K562 (cell line): ENCODE data around the gene CEBPB. TPM values are rescaled to one million over a fixed set of nuclear protein-coding genes. Genes with fewer than 3 reads are reported as not detected.

Source experiments
- ATAC-seq: fragments of 200-7000 bp; cut with Tn5 transposase; 3 replicates; pipeline ENCODE4 v1.9.1; 2020; ENCODE audit warnings: moderate library complexity
- BruUV-seq: library from RNA; stranded (reverse); fragments of 400-500 nt; replicated peaks from 2 replicates; lab custom pipeline; 2021; lab: Mats Ljungman, UMichigan
- CTCF ChIA-PET: fragments of 300-600 bp; formaldehyde crosslinking; extraction: SDS; loops from one replicate; lab custom pipeline; 2021; ENCODE audit warnings: low intra/inter-chr PET ratio; lab: Yijun Ruan, JAX
- POLR2A ChIA-PET: fragments of 300-600, 350-650 bp; sonication (Branson Sonifier 250); formaldehyde crosslinking; extraction: SDS; loops from one replicate; lab custom pipeline; 2021; ENCODE audit warnings: antibody characterized with exemption, inconsistent platforms; lab: Yijun Ruan, JAX
- DNase-seq, 4 experiments: peaks; one replicate each; pipeline versions ENCODE4 v3.0.0 to v3.0.0-alpha.2; 2011 to 2018; ENCODE audit warnings: low spot score in 3 of 4, mixed read lengths in 3 of 4; ENCODE audit errors: extremely low read depth in 1 of 4
- FAIRE-seq: peaks from 2 replicates; lab custom pipeline; 2011; peaks lifted over from hg19 to GRCh38; lab: Jason Lieb, UNC
- H2AFZ ChIP-seq: 2 replicates; pipeline ENCODE4 v1.6.0; 2011; ENCODE audit warnings: low read depth, low read length, control low read depth, inconsistent platforms
- H3K27ac ChIP-seq: fragments of 200-600 bp; 3 replicates; pipeline ENCODE4 v1.8.0; 2011; ENCODE audit warnings: low read depth, mild to moderate bottlenecking, control low read depth, inconsistent platforms, low read length, moderate library complexity, mixed read lengths; ENCODE audit errors: extremely low read depth
- H3K27me3 ChIP-seq, 2 experiments: fragments of 300-600 bp in 1 of 2; 2 replicates in 1 of 2; 3 replicates in 1 of 2; pipeline versions ENCODE4 v1.6.0 to v1.8.0; 2011; ENCODE audit warnings: inconsistent platforms in 2 of 2, low read length in 2 of 2, mild to moderate bottlenecking in 1 of 2, mixed read lengths in 1 of 2, moderate library complexity in 1 of 2; ENCODE audit not compliant: control insufficient read depth in 2 of 2, insufficient read depth in 2 of 2
- H3K36me3 ChIP-seq: fragments of 300-600 bp; 3 replicates; pipeline ENCODE4 v1.8.0; 2011; ENCODE audit warnings: mild to moderate bottlenecking, low read length, inconsistent platforms; ENCODE audit not compliant: control insufficient read depth, insufficient read depth
- H3K4me1 ChIP-seq, 2 experiments: fragments of 200-600 bp in 1 of 2; replicated peaks in 1 of 2; 2 replicates in 1 of 2; 3 replicates in 1 of 2; pipeline versions ENCODE4 v1.5.1 to v1.8.0; 2011; ENCODE audit warnings: inconsistent platforms in 2 of 2, low read length in 2 of 2, mild to moderate bottlenecking in 1 of 2, mixed read lengths in 1 of 2, moderate library complexity in 1 of 2; ENCODE audit not compliant: control insufficient read depth in 2 of 2, insufficient read depth in 2 of 2
- H3K4me2 ChIP-seq: 2 replicates; pipeline ENCODE4 v1.6.1; 2011; ENCODE audit warnings: low read length, control low read depth, inconsistent platforms, mixed read lengths; ENCODE audit not compliant: insufficient read depth
- H3K4me3 ChIP-seq: fragments of 200-600 bp; sonication (generic), shearing (Covaris generic); 2 replicates; pipeline ENCODE4 v1.5.1; 2016; ENCODE audit warnings: control low read depth, inconsistent platforms
- H3K79me2 ChIP-seq: fragments of 200-600 bp; 3 replicates; pipeline ENCODE4 v1.8.0; 2011; ENCODE audit warnings: low read length, inconsistent platforms; ENCODE audit not compliant: control insufficient read depth, insufficient read depth
- H3K9ac ChIP-seq, 2 experiments: 2 replicates each; pipeline versions ENCODE4 v1.6.0 to v1.6.1; 2011; ENCODE audit warnings: low read depth in 2 of 2, low read length in 2 of 2, control low read depth in 1 of 2, inconsistent platforms in 1 of 2, mild to moderate bottlenecking in 1 of 2, mixed read lengths in 1 of 2; ENCODE audit not compliant: insufficient read depth in 1 of 2
- H3K9me1 ChIP-seq: one replicate; pipeline ENCODE4 v1.6.0; 2011; ENCODE audit warnings: inconsistent platforms, mild to moderate bottlenecking, low read length, moderate library complexity; ENCODE audit not compliant: control insufficient read depth, insufficient read depth
- H3K9me3 ChIP-seq: replicated peaks from 2 replicates; pipeline ENCODE4 v1.5.1; 2011; ENCODE audit warnings: low read depth, low read length, inconsistent platforms; ENCODE audit not compliant: control insufficient read depth, insufficient read depth
- H4K20me1 ChIP-seq: replicated peaks from 2 replicates; pipeline ENCODE4 v1.6.1; 2011; ENCODE audit warnings: low read length, inconsistent platforms, mixed read lengths; ENCODE audit not compliant: control insufficient read depth, insufficient read depth
- ARID1B ChIP-seq: fragments of 450-650 bp; IDR thresholded peaks from 2 replicates; pipeline ENCODE4 v1.6.1; 2016; ENCODE audit warnings: antibody characterized with exemption, mild to moderate bottlenecking, inconsistent platforms
- ATF7 ChIP-seq: fragments of 450-650 bp; IDR thresholded peaks from 2 replicates; pipeline ENCODE4 v1.7.1; 2014; ENCODE audit warnings: mild to moderate bottlenecking, moderate library complexity
- BCL6 ChIP-seq: fragments of 250-450 bp; sonication (Bioruptor Pico); IDR thresholded peaks from 2 replicates; pipeline ENCODE4 v1.4.0; 2020
- BRF1 ChIP-seq: IDR thresholded peaks from 3 replicates; pipeline ENCODE4 v1.6.1; 2011; ENCODE audit warnings: borderline replicate concordance, mild to moderate bottlenecking; ENCODE audit not compliant: insufficient read length; ENCODE audit errors: extremely low read depth
- CTBP1 ChIP-seq: fragments of 450-650 bp; IDR thresholded peaks from 2 replicates; pipeline ENCODE4 v1.6.1; 2016; ENCODE audit warnings: borderline replicate concordance
- DMBX1 ChIP-seq: fragments of 250-450 bp; sonication (Bioruptor Pico); IDR thresholded peaks from 2 replicates; pipeline ENCODE4 v1.8.0; 2022; ENCODE audit warnings: inconsistent platforms, mild to moderate bottlenecking, moderate library complexity, borderline replicate concordance
- EGR1 ChIP-seq: fragments of 450-650 bp; conservative IDR thresholded peaks from 2 replicates; pipeline ENCODE4 v1.6.1; 2017; ENCODE audit warnings: mild to moderate bottlenecking
- FOXM1 ChIP-seq, 2 experiments: fragments of 450-650 bp in 1 of 2; sonication (generic) in 1 of 2; formaldehyde crosslinking in 1 of 2; IDR thresholded peaks; 2 replicates each; pipeline versions ENCODE4 v1.6.1 to v1.9.0; 2017 to 2022; ENCODE audit warnings: low read depth in 2 of 2, mild to moderate bottlenecking in 2 of 2, missing genetic modification reagents in 1 of 2, moderate library complexity in 1 of 2
- HDAC3 ChIP-seq: fragments of 450-650 bp; IDR thresholded peaks from 2 replicates; pipeline ENCODE4 v1.6.1; 2018; ENCODE audit warnings: borderline replicate concordance, mild to moderate bottlenecking, moderate library complexity; ENCODE audit not compliant: partially characterized antibody
- KDM1A ChIP-seq, 2 experiments: fragments of 450-650 bp; IDR thresholded peaks; 2 replicates each; pipeline ENCODE4 v1.6.1; 2016; ENCODE audit warnings: mild to moderate bottlenecking in 2 of 2
- STAT5B ChIP-seq: fragments of 250-450 bp; sonication (Bioruptor Pico); IDR thresholded peaks from 2 replicates; pipeline ENCODE4 v1.8.0; 2021; ENCODE audit warnings: mild to moderate bottlenecking, inconsistent platforms
- WHSC1 ChIP-seq: IDR thresholded peaks from one replicate; pipeline ENCODE4 v1.6.1; 2012; ENCODE audit warnings: low read length, control low read depth, inconsistent platforms
- ZNF224 ChIP-seq: sonication (generic); formaldehyde crosslinking; IDR thresholded peaks from 2 replicates; pipeline ENCODE4 v1.8.0; 2022; ENCODE audit warnings: mild to moderate bottlenecking, missing genetic modification reagents
- ZNF263 ChIP-seq: sonication (generic); formaldehyde crosslinking; IDR thresholded peaks from 2 replicates; pipeline ENCODE4 v1.8.0; 2022; ENCODE audit warnings: mild to moderate bottlenecking, missing genetic modification reagents, borderline replicate concordance
- ZNF311 ChIP-seq: fragments of 250-450 bp; sonication (Bioruptor Pico); IDR thresholded peaks from 2 replicates; pipeline ENCODE4 v1.4.0; 2020; ENCODE audit warnings: mild to moderate bottlenecking, moderate library complexity
- ZNF699 ChIP-seq: fragments of 250-450 bp; sonication (Bioruptor Pico); IDR thresholded peaks from 2 replicates; pipeline ENCODE4 v1.8.0; 2021; ENCODE audit warnings: mild to moderate bottlenecking, moderate library complexity; ENCODE audit not compliant: insufficient replicate concordance
- WGBS: fragments of 100-300 bp; shearing (Covaris generic); methylation state at CpG from one replicate; pipeline ENCODE4 v1.1.6; 2016; ENCODE audit warnings: low coverage, mixed read lengths; ENCODE audit not compliant: insufficient coverage; ENCODE audit errors: missing lambda C conversion rate; 5-methylcytosine and 5-hydroxymethylcytosine counted together
- in situ Hi-C: fragments of 300-500 bp; cut with MboI; formaldehyde crosslinking; loops from 4 replicates; pipeline ENCODE4 v1.15.0; 2018; ENCODE audit warnings: inconsistent platforms, mixed read lengths
- intact Hi-C: fragments of 100-400 bp; cut with micrococcal nuclease; formaldehyde crosslinking; loops from 2 replicates; pipeline ENCODE4 v1.14.2; 2022
- polyA plus RNA-seq, 8 experiments: library from polyadenylated mRNA; depleted of rRNA in 4 of 8; stranded (reverse) in 5 of 8; unstranded in 3 of 8; fragments of >200 nt; fragmentation: Nextera tagmentation in 2 of 8; fragmentation: Illumina TruSeq in 1 of 8; extraction: Ambion mirVana in 2 of 8; extraction: Trizol in 1 of 8; gene quantifications; 2 replicates each; pipeline versions ENCODE4 v1.2.1 to v1.2.3, GENCODE V29; 2011 to 2014; ENCODE audit warnings: inconsistent platforms in 1 of 8, missing spikeins in 1 of 8
- total RNA-seq, 7 experiments: library from RNA; depleted of rRNA in 6 of 7; stranded (reverse); fragments of >200 nt in 6 of 7; fragmentation: Illumina TruSeq in 2 of 7; extraction: Trizol in 2 of 7; gene quantifications; 2 replicates each; pipeline versions ENCODE4 v1.2.1 to v1.2.3, GENCODE V29; 2011 to 2021; ENCODE audit warnings: low replicate concordance in 1 of 7
- TF ChIP-seq, protein P1 (sequence below): sonication (generic); formaldehyde crosslinking; IDR thresholded peaks from 2 replicates; pipeline ENCODE4 v1.8.0; 2023; ENCODE audit warnings: missing genetic modification reagents, mild to moderate bottlenecking, borderline replicate concordance

CEBPB gene
- total and polyA plus RNA-seq, 9 of the 15 experiments (the other 6 are each of a cell fraction or from before 2014, with no cell fraction given) = 1.2 to 72.6 (median 7.8) TPM

DNA sequence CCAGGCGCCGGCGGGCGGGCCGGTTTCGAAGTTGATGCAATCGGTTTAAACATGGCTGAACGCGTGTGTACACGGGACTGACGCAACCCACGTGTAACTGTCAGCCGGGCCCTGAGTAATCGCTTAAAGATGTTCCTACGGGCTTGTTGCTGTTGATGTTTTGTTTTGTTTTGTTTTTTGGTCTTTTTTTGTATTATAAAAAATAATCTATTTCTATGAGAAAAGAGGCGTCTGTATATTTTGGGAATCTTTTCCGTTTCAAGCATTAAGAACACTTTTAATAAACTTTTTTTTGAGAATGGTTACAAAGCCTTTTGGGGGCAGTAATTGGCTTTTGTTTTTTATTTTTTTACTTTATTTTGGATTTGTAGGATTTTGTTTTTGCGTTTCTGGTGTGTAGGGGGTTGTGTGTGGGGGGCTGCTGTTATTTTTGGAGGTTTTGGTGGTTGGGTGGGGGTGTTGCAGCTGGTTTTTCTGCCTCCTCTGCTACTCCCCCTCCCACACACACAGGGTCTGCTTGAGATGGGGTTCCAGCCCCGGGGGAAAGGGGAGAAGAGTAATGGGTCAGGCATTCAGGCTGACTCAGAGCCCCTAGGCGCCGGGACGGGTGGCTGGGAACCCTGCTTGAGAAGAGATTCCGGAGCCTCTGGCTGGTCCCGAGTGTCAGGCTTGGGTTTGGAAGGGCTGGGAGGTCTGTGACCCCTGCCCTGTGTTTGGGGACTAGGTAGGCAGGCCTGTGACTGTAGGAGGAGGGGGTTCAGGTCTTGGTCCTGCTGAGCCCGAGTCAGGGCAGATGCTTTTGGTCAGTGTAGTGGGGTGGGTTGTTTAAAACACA, 2.0 kb downstream of the CEBPB start:
- peaks cover 41% of the 10 kb centered on the region for H3K79me2 ChIP-seq
- POLR2A ChIA-PET = interaction anchor here (0.6 to 2.1 kb wide), 9 partner anchors 8 to 291 kb away, joined by 3 to 12 read pairs (median 6); no protein-coding TSS in a partner anchor
- CTCF ChIA-PET = interaction anchor here (0.5 to 0.7 kb wide), 2 partner anchors 268 to 287 kb away, joined by 3 to 5 read pairs; no protein-coding TSS in a partner anchor
- ATAC-seq = peak; percentile 32
- WGBS = under 1% methylated on average over 25 of the region's 25 CpGs
- intact Hi-C loops (loop anchor here (5.0 kb wide), 1 partner anchor 100 kb away; no protein-coding TSS in a partner anchor), in situ Hi-C loops (no loop called here)
- H3K27me3 ChIP-seq = no peaks in the 10 kb centered on the region
- peaks cover 46 to 81% of the 10 kb centered on the region in 2 experiments for H3K4me1 ChIP-seq
- H3K9me1 ChIP-seq = peaks cover 12% of the 10 kb centered on the region
- peak overlapping the region; percentile 99 for H3K27ac ChIP-seq
- H3K36me3 ChIP-seq = peaks cover 18% of the 10 kb centered on the region
- H3K4me3 ChIP-seq = peak overlapping the region; percentile 95
- H2AFZ ChIP-seq = no peak overlapping the region
- H3K9ac ChIP-seq = peak overlapping the region; percentile 96 to 100
- H3K4me2 ChIP-seq = peak overlapping the region; percentile 99
- H4K20me1 ChIP-seq = peaks cover 16% of the 10 kb centered on the region; the same call in 1 of the 2 replicates
- DNase-seq = peak; percentile 58 to 94 (median 71)
- peak; percentile 86 for FAIRE-seq
- BruUV-seq = TSS peak; percentile 71
- H3K9me3 ChIP-seq = no peaks in the 10 kb centered on the region
- TF ChIP-seq EGR1 (no peak; the same call in 1 of the 2 replicates), STAT5B (no peak), ATF7 (peak; percentile 88), BCL6 (CRISPR knock-in tag) (no peak), ZNF224 (CRISPR knock-in tag) (no peak), WHSC1 (peak; percentile 12), DMBX1 (CRISPR knock-in tag) (no peak), ZNF311 (no peak), FOXM1 (IDR thresholded peaks at IDR 0.05; ENCODE audit: low read depth) (0 out of 2 replicates have a peak, but pooled peaks have one; percentile 23), FOXM1 (CRISPR knock-in tag; IDR thresholded peaks at IDR 0.05; ENCODE audit: low read depth) (no peak), ZNF263 (CRISPR knock-in tag) (no peak), CTBP1 (no peak), BRF1 (no peak), HDAC3 (peak; percentile 78), ZNF699 (CRISPR knock-in tag) (no peak), KDM1A (IDR thresholded peaks at IDR 0.05) (peak in 1 of 2 experiments; percentile 83; a peak in 2 of 4 replicates), ARID1B (peak; percentile 63; the same call in 1 of the 2 replicates)
- TF ChIP-seq, protein P1, sequence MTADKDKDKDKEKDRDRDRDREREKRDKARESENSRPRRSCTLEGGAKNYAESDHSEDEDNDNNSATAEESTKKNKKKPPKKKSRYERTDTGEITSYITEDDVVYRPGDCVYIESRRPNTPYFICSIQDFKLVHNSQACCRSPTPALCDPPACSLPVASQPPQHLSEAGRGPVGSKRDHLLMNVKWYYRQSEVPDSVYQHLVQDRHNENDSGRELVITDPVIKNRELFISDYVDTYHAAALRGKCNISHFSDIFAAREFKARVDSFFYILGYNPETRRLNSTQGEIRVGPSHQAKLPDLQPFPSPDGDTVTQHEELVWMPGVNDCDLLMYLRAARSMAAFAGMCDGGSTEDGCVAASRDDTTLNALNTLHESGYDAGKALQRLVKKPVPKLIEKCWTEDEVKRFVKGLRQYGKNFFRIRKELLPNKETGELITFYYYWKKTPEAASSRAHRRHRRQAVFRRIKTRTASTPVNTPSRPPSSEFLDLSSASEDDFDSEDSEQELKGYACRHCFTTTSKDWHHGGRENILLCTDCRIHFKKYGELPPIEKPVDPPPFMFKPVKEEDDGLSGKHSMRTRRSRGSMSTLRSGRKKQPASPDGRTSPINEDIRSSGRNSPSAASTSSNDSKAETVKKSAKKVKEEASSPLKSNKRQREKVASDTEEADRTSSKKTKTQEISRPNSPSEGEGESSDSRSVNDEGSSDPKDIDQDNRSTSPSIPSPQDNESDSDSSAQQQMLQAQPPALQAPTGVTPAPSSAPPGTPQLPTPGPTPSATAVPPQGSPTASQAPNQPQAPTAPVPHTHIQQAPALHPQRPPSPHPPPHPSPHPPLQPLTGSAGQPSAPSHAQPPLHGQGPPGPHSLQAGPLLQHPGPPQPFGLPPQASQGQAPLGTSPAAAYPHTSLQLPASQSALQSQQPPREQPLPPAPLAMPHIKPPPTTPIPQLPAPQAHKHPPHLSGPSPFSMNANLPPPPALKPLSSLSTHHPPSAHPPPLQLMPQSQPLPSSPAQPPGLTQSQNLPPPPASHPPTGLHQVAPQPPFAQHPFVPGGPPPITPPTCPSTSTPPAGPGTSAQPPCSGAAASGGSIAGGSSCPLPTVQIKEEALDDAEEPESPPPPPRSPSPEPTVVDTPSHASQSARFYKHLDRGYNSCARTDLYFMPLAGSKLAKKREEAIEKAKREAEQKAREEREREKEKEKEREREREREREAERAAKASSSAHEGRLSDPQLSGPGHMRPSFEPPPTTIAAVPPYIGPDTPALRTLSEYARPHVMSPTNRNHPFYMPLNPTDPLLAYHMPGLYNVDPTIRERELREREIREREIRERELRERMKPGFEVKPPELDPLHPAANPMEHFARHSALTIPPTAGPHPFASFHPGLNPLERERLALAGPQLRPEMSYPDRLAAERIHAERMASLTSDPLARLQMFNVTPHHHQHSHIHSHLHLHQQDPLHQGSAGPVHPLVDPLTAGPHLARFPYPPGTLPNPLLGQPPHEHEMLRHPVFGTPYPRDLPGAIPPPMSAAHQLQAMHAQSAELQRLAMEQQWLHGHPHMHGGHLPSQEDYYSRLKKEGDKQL = no peak
